IMR-90 (cell line): Measurements from ENCODE around the gene IYD. TPM values are rescaled to one million over a fixed set of nuclear protein-coding genes. Genes with fewer than 3 reads are reported as not detected.

Experiments
- ATAC-seq: fragments of 200-7000 bp; cut with Tn5 transposase; 2 replicates; pipeline ENCODE4 v1.9.1; 2020; ENCODE audit warnings: low read depth, mild to moderate bottlenecking, moderate library complexity
- BruUV-seq: library from RNA; stranded (reverse); fragments of 400-500 nt; replicated peaks from 2 replicates; lab custom pipeline; 2021; lab: Mats Ljungman, UMichigan
- CTCF ChIA-PET: fragments of 300-600 bp; formaldehyde crosslinking; extraction: SDS; loops from one replicate; lab custom pipeline; 2021; ENCODE audit warnings: antibody characterized with exemption; lab: Yijun Ruan, JAX
- POLR2A ChIA-PET: fragments of 300-600 bp; sonication (Branson Sonifier 250); formaldehyde crosslinking; loops from one replicate; lab custom pipeline; 2022; ENCODE audit warnings: antibody characterized with exemption; ENCODE audit not compliant: unreplicated experiment; lab: Charles Lee
- DNase-seq: peaks from one replicate; pipeline ENCODE4 v3.0.0; 2013
- H2AFZ ChIP-seq: replicated peaks from 2 replicates; pipeline ENCODE3; 2013; ENCODE audit warnings: low read length, mild to moderate bottlenecking; ENCODE audit not compliant: poor library complexity
- H2AK5ac ChIP-seq: 2 replicates; pipeline ENCODE4 v1.6.1; 2013; ENCODE audit warnings: low read depth, low read length, inconsistent platforms
- H2AK9ac ChIP-seq: replicated peaks from 2 replicates; pipeline ENCODE3; 2013; ENCODE audit warnings: mild to moderate bottlenecking, low read depth, low read length, moderate library complexity; ENCODE audit not compliant: poor library complexity
- H2BK120ac ChIP-seq: 2 replicates; pipeline ENCODE4 v1.6.1; 2013; ENCODE audit warnings: low read depth, low read length, inconsistent platforms
- H2BK15ac ChIP-seq: 3 replicates; pipeline ENCODE4 v1.6.1; 2013; ENCODE audit warnings: low read depth, low read length, inconsistent platforms
- H2BK20ac ChIP-seq: 2 replicates; pipeline ENCODE4 v1.6.1; 2013; ENCODE audit warnings: low read depth, mild to moderate bottlenecking, inconsistent platforms, low read length, moderate library complexity
- H2BK5ac ChIP-seq: 2 replicates; pipeline ENCODE4 v1.6.1; 2013; ENCODE audit warnings: mild to moderate bottlenecking, low read depth, low read length, inconsistent platforms; ENCODE audit not compliant: poor library complexity, severe bottlenecking
- H3K14ac ChIP-seq: replicated peaks from 2 replicates; pipeline ENCODE4 v1.6.1; 2013; ENCODE audit warnings: low read depth, low read length, inconsistent platforms
- H3K18ac ChIP-seq: 2 replicates; pipeline ENCODE4 v1.6.1; 2013; ENCODE audit warnings: low read depth, low read length, control low read depth
- H3K23ac ChIP-seq: 2 replicates; pipeline ENCODE4 v1.6.1; 2013; ENCODE audit warnings: low read depth, low read length, inconsistent platforms
- H3K27ac ChIP-seq: 2 replicates; pipeline ENCODE4 v1.5.1; 2013; ENCODE audit warnings: mild to moderate bottlenecking, control low read depth, low read length; ENCODE audit not compliant: insufficient read depth
- H3K27me3 ChIP-seq: 2 replicates; pipeline ENCODE4 v1.6.1; 2013; ENCODE audit warnings: low read length; ENCODE audit not compliant: control insufficient read depth, insufficient read depth
- H3K36me3 ChIP-seq: 2 replicates; pipeline ENCODE4 v1.6.1; 2013; ENCODE audit warnings: low read length, mixed read lengths; ENCODE audit not compliant: control insufficient read depth, insufficient read depth
- H3K4ac ChIP-seq: 2 replicates; pipeline ENCODE4 v1.6.1; 2013; ENCODE audit warnings: low read depth, low read length, inconsistent platforms
- H3K4me1 ChIP-seq: 2 replicates; pipeline ENCODE4 v1.6.1; 2013; ENCODE audit warnings: low read length, mixed read lengths; ENCODE audit not compliant: control insufficient read depth, insufficient read depth
- H3K4me2 ChIP-seq: 2 replicates; pipeline ENCODE4 v1.6.1; 2013; ENCODE audit warnings: low read depth, mild to moderate bottlenecking, control low read depth, low read length, moderate library complexity
- H3K4me3 ChIP-seq: 2 replicates; pipeline ENCODE4 v1.5.1; 2013; ENCODE audit warnings: low read depth, mild to moderate bottlenecking, control low read depth, low read length, moderate library complexity; ENCODE audit not compliant: insufficient read depth
- H3K56ac ChIP-seq: 2 replicates; pipeline ENCODE4 v1.6.1; 2013; ENCODE audit warnings: low read length, inconsistent platforms; ENCODE audit not compliant: insufficient read depth; ENCODE audit errors: extremely low read depth
- H3K79me1 ChIP-seq, 2 experiments: 2 replicates each; pipeline ENCODE4 v1.6.1; 2013; ENCODE audit warnings: low read length in 2 of 2, inconsistent platforms in 1 of 2, low read depth in 1 of 2
- H3K9ac ChIP-seq: 2 replicates; pipeline ENCODE4 v1.6.1; 2013; ENCODE audit warnings: low read depth, low read length, control low read depth
- H3K9me1 ChIP-seq: 2 replicates; pipeline ENCODE4 v1.6.1; 2013; ENCODE audit warnings: low read length, inconsistent platforms; ENCODE audit not compliant: insufficient read depth
- H3K9me3 ChIP-seq: 2 replicates; pipeline ENCODE4 v1.6.1; 2013; ENCODE audit warnings: low read length; ENCODE audit not compliant: control insufficient read depth, insufficient read depth
- H4K20me1 ChIP-seq: 2 replicates; pipeline ENCODE4 v1.6.1; 2013; ENCODE audit warnings: low read length, inconsistent platforms; ENCODE audit not compliant: insufficient read depth
- H4K5ac ChIP-seq: 2 replicates; pipeline ENCODE4 v1.6.1; 2013; ENCODE audit warnings: mild to moderate bottlenecking, low read depth, low read length, control low read depth
- H4K8ac ChIP-seq, 2 experiments: 2 replicates each; pipeline ENCODE4 v1.6.1; 2013; ENCODE audit warnings: low read depth in 2 of 2, low read length in 2 of 2, control low read depth in 1 of 2, inconsistent platforms in 1 of 2
- H4K91ac ChIP-seq: 2 replicates; pipeline ENCODE4 v1.6.1; 2013; ENCODE audit warnings: low read depth, low read length, inconsistent platforms; ENCODE audit not compliant: insufficient read depth
- CTCF ChIP-seq: conservative IDR thresholded peaks from 2 replicates; pipeline ENCODE4 v1.5.1; 2012; ENCODE audit warnings: mild to moderate bottlenecking, low read depth, low read length, improper control_type of control experiment
- ELK1 ChIP-seq: fragments of 150-350 bp; IDR thresholded peaks from 2 replicates; pipeline ENCODE4 v1.6.1; 2016; ENCODE audit warnings: low read depth, mild to moderate bottlenecking, low read length, moderate library complexity, borderline replicate concordance
- FOS ChIP-seq: fragments of 150-350 bp; IDR thresholded peaks from 2 replicates; pipeline ENCODE4 v1.6.1; 2016; ENCODE audit warnings: low read depth, low read length
- MAFK ChIP-seq: IDR thresholded peaks from 2 replicates; pipeline ENCODE4 v1.6.1; 2012; ENCODE audit warnings: low read depth, low read length, improper control_type of control experiment
- MAZ ChIP-seq: IDR thresholded peaks from 2 replicates; pipeline ENCODE4 v1.6.1; 2012; ENCODE audit warnings: low read depth, mild to moderate bottlenecking, low read length, improper control_type of control experiment, moderate library complexity, borderline replicate concordance
- NFE2L2 ChIP-seq: fragments of 150-350 bp; IDR thresholded peaks from 2 replicates; pipeline ENCODE4 v1.6.1; 2016; ENCODE audit warnings: low read depth, mild to moderate bottlenecking, low read length
- POLR2A ChIP-seq: IDR thresholded peaks from 2 replicates; pipeline ENCODE4 v1.6.1; 2012; ENCODE audit warnings: mild to moderate bottlenecking, low read depth, low read length
- USF2 ChIP-seq: fragments of 150-350 bp; IDR thresholded peaks from 2 replicates; pipeline ENCODE4 v1.6.1; 2017; ENCODE audit warnings: mild to moderate bottlenecking, antibody characterized with exemption, low read length, low read depth
- WGBS, 2 experiments: methylation state at CpG; one replicate each; pipeline versions ENCODE4 v1.1.5 to v1.1.7; 2013; ENCODE audit warnings: missing lambda C conversion rate in 2 of 2; ENCODE audit not compliant: insufficient read length in 1 of 2; ENCODE audit errors: extremely low coverage in 2 of 2; 5-methylcytosine and 5-hydroxymethylcytosine counted together
- dilution Hi-C: fragments of 300-500 bp; cut with HindIII; formaldehyde crosslinking; loops from one replicate; pipeline ENCODE4 v1.14.3; 2018; ENCODE audit warnings: low sequenced_read_pairs; ENCODE audit not compliant: unreplicated experiment
- in situ Hi-C: fragments of 300-500 bp; cut with MboI; formaldehyde crosslinking; loops from 3 replicates; pipeline ENCODE4 v1.14.3; 2019; ENCODE audit warnings: low sequenced_read_pairs, inconsistent platforms, mixed read lengths
- intact Hi-C: fragments of 100-400 bp; cut with micrococcal nuclease; formaldehyde crosslinking; loops from 2 replicates; pipeline ENCODE4 v1.10.0; 2022
- polyA plus RNA-seq, 3 experiments: library from polyadenylated mRNA; depleted of rRNA; stranded (reverse); fragments of >200 nt; gene quantifications; 2 replicates each; pipeline ENCODE4 v1.2.3, GENCODE V29; 2012; ENCODE audit warnings: low replicate concordance in 1 of 3
- total RNA-seq: library from RNA; depleted of rRNA; stranded (reverse); fragments of >200 nt; gene quantifications from 2 replicates; pipeline ENCODE4 v1.2.3, GENCODE V29; 2012

The IYD gene
- total and polyA plus RNA-seq, 2 of the 4 experiments (the other 2 are of a cell fraction), result not detected

GRCh38 chr6:150349546-150349945 lies 19.3 kb upstream of the IYD start:
- H2BK15ac ChIP-seq, result no peak overlapping the region
- no peaks in the 10 kb centered on the region; the same call in 1 of the 2 replicates for H3K4me1 ChIP-seq
- no peak overlapping the region for H4K5ac ChIP-seq
- H4K20me1 ChIP-seq, result no peaks in the 10 kb centered on the region
- no peak for ATAC-seq
- no peak overlapping the region for H4K91ac ChIP-seq
- no peaks in the 10 kb centered on the region for H3K27me3 ChIP-seq
- intact Hi-C loops (no loop called here), in situ Hi-C loops (loop anchor here (25.0 kb wide), 1 partner anchor 412 kb away; the partner anchor contains the start of gene ULBP2), dilution Hi-C loops (no loop called here)
- no peaks in the 10 kb centered on the region for H3K36me3 ChIP-seq
- POLR2A ChIA-PET, result no interaction called here
- no peaks in the 10 kb centered on the region for H3K9me3 ChIP-seq
- no peak for TF ChIP-seq MAZ
- no peak for TF ChIP-seq CTCF
- no peak for TF ChIP-seq MAFK
- no peak for TF ChIP-seq FOS
- TF ChIP-seq NFE2L2, result no peak
- TF ChIP-seq ELK1, result no peak
- no peak for TF ChIP-seq USF2
- no peak for TF ChIP-seq POLR2A
- no peak overlapping the region for H3K23ac ChIP-seq
- no peak overlapping the region for H3K56ac ChIP-seq
- DNase-seq, result no peak
- no peak overlapping the region for H2BK120ac ChIP-seq
- H3K4me3 ChIP-seq, result no peak overlapping the region
- H3K9me1 ChIP-seq, result no peaks in the 10 kb centered on the region
- no peak overlapping the region for H2AK5ac ChIP-seq
- WGBS, 2 experiments, result no CpG with 5 or more reads among the region's 4 CpGs
- H3K4me2 ChIP-seq, result no peak overlapping the region
- no peak overlapping the region for H3K18ac ChIP-seq
- H3K79me1 ChIP-seq, result no peaks in the 10 kb centered on the region
- CTCF ChIA-PET, result no interaction called here
- no peak overlapping the region for H2BK20ac ChIP-seq
- no peak overlapping the region for H2AK9ac ChIP-seq
- no peak overlapping the region for H3K14ac ChIP-seq
- no peak overlapping the region for H3K4ac ChIP-seq
- no TSS peak for BruUV-seq
- no peak overlapping the region for H3K9ac ChIP-seq
- H2AFZ ChIP-seq, result no peak overlapping the region
- no peak overlapping the region for H4K8ac ChIP-seq
- H3K27ac ChIP-seq, result no peak overlapping the region
- no peak overlapping the region for H2BK5ac ChIP-seq
